GM19240 (cell line): ENCODE data around the gene TSPAN4.

Experiments used
- DNase-seq: peaks from one replicate; pipeline ENCODE4 v3.0.0; 2011; ENCODE audit warnings: low spot score; ENCODE audit not compliant: insufficient read length

The TSPAN4 gene

DNA sequence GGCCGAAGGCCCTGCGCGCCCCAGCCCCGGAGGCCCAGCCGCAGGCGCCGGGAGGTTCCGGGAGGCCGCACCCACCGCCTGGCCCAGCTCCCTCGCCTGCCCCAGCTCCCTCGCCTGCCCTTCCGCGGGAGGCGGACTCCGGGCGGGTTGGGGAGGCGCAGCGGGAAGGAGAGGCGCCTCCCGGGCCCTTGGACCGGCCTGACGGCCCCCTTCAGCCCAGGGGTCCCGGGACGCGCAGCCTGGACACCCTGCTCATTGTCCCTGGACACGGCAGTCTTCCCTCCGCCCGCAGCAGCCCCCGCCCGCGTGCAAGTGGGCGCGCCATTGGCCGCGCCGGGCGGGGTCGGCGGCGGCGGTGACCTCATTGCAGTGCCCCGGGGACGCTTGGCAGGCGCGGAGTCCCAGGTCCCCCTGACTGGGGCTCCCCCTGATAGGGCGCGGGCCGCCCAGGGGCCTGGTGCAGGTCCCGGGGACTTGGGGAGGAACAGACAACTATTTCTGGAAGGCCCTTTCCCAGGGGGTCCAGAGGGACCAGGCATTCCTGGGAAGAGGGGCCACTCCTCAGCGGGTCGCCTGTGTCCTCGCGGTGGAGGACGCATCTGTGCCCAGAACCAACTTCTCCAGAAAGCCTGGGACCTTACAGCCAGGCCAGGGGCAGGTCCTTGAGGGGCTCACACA is 9.4 kb upstream of the TSPAN4 start:
- no peak for DNase-seq

- no peak for DNase-seq
Measured at GRCh38 chr11:833849-834311, 8.8 kb upstream of the TSPAN4 start.

DNA sequence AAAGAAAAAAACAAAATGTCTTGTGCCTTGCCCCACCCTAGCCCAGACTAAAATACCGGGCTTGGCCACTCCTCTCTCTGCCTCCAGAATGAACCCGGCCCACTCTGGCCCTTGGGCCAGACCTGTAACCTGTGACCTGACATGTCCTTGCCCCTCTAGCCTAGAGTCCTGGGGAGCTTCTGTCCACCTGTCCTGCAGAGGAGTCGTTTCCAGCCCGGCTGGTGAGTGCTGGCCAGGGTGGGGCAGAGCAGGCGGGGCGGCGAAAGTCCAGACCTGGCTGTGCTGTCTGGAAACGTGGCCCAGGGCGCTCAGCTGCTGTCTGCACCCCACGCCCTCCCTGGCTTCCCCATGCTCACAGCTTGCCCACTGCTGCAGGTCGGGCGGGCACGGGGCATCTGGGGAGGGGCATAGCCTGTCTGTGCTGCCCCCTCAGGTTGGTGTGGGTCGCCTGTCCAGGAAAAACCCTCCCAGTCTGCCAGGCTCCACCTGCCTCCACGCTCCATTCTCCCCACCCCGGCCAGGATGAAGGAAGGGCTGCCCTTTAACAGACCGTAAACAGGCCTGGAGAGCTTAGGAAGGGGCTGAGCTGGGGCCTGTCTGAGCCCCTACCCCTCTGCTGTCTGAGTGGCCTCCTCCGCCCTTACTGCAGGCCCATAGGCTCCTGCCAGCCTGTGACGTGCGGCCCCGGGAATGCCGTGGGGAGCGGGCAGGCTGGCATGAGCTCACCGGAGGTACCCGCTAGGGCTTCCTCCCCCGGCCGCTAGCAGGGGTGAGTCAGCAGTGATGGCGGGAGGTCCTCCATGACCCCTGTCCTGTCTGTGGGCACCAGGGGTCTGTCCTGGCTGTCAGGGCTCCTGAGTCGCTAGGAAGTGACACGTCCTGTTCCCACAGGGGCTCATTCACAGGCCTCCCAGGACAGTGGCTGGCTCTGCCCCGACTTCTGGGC is 8.0 kb upstream of the TSPAN4 start:
- DNase-seq = no peak

DNA sequence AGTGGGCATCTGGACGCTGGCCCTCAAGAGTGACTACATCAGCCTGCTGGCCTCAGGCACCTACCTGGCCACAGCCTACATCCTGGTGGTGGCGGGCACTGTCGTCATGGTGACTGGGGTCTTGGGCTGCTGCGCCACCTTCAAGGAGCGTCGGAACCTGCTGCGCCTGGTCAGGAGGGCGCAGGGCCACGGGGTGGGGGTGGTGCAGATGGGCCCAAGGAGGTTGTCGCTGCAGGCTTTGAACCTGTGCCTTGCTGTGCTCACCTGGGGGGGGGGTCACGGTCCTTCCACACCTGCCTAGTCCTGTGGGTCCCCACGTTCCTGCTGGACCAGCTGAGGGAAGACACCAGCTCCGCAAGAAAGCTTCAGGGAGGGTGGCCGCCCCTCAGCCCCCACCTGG is 6.4 kb upstream of the TSPAN4 start:
- no peak for DNase-seq

GRCh38 chr11:836700-837099 is 6.0 kb upstream of the TSPAN4 start:
- no peak for DNase-seq

GRCh38 chr11:837189-837989 is 5.3 kb upstream of the TSPAN4 start:
- DNase-seq = no peak

DNA sequence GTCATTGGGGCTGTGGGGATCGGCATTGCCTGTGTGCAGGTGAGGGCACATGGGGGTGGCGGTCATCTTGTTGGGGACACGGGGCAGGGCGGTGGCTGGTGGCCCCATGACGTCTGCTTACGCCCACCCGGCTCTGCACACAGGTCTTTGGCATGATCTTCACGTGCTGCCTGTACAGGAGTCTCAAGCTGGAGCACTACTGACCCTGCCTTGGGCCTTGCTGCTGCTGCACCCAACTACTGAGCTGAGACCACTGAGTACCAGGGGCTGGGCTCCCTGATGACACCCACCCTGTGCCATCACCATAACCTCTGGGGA is 4.7 kb upstream of the TSPAN4 start:
- no peak for DNase-seq

- DNase-seq = no peak
Measured at GRCh38 chr11:838441-839279, 4.0 kb upstream of the TSPAN4 start.

GRCh38 chr11:839280-839623 is 3.4 kb upstream of the TSPAN4 start:
- no peak for DNase-seq

GRCh38 chr11:839875-840617 is 2.6 kb upstream of the TSPAN4 start:
- DNase-seq = no peak

- no peak for DNase-seq
Measured at GRCh38 chr11:841981-842369, 677 bp upstream of the TSPAN4 start.

- no peak for DNase-seq
Measured at GRCh38 chr11:843086-843734, 558 bp downstream of the TSPAN4 start.

- DNase-seq = no peak
Measured at GRCh38 chr11:843818-844692, 1.4 kb downstream of the TSPAN4 start.

- no peak for DNase-seq
Measured at GRCh38 chr11:844693-845644, 2.3 kb downstream of the TSPAN4 start.

DNA sequence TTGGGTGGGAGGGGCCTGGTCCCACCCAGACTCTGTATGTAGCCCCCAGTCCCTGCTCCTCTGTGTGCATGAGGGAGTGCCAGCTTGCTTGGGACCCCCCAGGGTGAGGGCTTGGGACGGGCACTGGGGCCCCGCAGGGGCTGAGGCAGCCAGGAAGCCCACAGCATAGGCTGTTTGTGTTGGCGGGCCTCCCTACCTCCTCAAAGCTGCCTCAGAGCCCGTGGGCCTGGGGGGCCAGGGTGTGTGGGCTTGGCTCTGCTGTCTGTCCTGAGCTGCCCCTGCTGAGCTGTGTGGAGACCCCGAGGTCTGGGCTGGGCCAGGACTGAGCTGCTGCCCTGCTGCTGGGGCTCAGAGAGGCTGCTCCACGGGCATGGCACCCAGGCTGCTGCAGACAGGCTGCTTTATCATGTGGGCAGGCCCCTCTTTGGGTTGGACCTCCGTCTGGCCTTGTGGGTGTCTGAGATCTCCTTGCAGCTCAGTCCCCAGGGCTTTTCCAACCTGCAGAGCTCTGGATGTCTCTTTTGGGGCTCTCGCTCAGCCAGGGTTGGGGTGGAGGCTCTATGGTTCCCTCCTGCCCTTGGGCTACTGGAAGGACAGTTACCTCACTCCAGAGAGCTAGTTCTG is 3.3 kb downstream of the TSPAN4 start:
- no peak for DNase-seq

DNA sequence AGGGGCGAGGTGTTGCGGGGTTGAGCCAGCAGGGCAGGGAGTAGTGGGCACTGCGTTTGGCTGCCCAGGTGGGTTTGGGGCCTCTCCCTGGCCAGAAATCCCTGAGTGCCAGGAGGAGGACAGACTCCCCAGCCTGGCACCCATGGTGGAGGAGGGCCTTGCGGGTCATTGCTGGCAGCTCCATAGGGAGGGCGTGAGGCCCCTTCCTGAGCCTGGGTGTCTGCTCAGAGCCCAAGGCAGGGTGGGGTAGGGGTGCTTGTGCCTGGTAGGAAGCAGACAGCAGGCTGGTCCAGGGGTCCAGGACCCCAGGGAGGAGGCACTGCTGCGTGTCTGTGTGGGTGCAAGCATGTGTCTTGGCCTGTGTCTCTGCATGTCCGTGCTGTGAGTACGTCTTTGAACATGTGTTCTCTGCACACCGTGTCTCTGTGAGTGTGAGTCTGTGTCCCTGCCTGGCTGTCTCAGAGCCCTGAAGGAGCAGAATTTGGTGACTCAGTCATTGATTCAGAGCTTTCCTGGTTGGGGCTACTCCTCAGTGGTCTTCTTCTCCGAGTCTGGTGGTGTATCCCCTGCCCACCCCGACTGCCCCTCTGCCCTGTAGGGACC is 3.9 kb downstream of the TSPAN4 start:
- no peak for DNase-seq

DNA sequence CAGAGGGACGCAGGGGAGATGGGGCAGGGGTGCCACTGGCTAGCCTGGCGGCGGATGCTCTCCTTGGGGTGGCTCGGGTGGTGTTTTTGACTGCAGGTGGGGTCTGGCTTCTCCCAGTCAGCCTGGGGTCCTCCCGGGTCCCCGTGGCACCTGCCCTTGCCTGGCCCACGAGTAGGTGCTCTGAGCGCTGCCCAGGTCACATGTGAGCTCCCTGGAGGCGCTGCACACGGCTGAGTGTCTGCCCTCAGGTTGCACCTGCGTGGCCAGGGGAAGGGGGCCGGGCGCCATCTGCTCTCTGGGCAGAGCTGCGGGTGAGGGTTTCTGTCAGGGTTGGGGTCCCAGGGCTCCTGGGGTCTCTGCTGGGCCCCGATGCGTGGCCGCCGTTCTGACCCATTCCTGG is 5.2 kb downstream of the TSPAN4 start:
- DNase-seq = no peak
